ENCODE data around the gene DHX35.

Gene DHX35

DNA sequence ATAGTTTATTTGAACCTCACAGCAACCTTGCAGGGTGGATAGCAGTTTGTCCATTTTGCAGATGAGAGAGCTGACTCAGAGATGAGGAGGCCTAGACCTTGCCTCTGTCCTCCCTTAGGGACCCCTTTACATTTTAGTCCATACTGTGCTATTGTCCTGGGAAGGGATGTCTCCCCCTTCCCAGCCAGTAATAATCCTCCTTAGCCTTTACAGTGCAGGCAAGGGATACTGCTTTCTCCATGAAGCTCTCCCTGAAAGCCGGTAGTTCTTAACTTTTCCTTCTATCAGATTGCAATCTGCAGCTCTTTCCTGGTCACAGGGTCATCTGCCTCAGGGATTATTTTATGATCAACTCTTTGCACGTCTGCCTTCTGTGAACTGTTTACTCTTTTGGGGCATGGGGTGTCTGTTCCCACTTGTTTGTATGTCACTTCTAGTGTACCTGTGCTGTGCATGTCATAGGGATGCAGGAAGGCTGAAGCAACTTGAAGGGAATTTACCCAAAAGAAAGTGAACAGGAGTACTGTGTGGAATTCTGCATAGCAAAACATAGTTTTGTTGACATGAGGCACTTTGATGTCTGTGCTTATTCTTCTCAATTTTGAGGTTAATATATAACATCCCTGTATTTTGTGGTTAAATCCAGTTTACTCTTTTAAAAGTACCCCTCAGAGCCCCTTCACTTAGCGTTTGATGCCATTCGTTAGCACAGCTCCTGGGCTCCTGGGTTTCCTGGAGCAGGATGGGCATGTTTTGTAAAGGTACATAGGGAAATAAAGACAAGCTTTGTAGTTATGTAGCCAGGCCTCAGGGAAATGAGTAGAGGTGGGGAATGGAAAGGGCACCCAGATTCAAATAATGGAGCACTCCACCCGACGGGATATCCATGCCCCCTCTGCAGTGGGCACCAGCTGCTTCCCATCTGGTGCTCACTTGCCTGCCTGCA, 38.1 kb downstream of the DHX35 start:
- no peak overlapping the region for H3K4me3 ChIP-seq (ENCODE audit: low read length)
- DNase-seq (ENCODE audit: low read depth), result no peak
- TF ChIP-seq, protein P1, sequence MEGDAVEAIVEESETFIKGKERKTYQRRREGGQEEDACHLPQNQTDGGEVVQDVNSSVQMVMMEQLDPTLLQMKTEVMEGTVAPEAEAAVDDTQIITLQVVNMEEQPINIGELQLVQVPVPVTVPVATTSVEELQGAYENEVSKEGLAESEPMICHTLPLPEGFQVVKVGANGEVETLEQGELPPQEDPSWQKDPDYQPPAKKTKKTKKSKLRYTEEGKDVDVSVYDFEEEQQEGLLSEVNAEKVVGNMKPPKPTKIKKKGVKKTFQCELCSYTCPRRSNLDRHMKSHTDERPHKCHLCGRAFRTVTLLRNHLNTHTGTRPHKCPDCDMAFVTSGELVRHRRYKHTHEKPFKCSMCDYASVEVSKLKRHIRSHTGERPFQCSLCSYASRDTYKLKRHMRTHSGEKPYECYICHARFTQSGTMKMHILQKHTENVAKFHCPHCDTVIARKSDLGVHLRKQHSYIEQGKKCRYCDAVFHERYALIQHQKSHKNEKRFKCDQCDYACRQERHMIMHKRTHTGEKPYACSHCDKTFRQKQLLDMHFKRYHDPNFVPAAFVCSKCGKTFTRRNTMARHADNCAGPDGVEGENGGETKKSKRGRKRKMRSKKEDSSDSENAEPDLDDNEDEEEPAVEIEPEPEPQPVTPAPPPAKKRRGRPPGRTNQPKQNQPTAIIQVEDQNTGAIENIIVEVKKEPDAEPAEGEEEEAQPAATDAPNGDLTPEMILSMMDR (conservative IDR thresholded peaks at IDR 0.05; ENCODE audit: low read length), result no peak

DNA sequence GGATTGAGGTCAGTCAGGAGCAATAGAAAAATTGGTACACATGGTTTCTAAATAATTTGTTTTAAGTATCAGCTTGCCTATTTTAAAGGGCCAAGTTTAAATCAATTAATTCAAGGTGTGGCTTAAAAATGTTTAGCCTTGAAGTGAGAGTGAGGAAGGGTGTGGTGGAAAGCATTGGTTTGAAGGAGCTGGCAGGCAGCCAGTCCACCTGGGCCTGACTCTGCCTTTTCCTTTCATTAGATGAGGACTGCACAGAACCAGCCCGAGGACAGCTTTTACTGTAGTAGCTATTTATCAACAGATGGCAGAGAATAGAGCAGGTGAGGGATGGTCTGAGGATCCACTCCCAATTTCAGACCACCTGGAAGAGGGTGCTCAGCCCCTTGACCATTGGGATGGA, 42.4 kb downstream of the DHX35 start:
- TF ChIP-seq, protein P1 (conservative IDR thresholded peaks at IDR 0.05; ENCODE audit: low read length), result no peak
- DNase-seq (ENCODE audit: low read depth), result no peak
- H3K4me3 ChIP-seq (ENCODE audit: low read length), result no peak overlapping the region

DNA sequence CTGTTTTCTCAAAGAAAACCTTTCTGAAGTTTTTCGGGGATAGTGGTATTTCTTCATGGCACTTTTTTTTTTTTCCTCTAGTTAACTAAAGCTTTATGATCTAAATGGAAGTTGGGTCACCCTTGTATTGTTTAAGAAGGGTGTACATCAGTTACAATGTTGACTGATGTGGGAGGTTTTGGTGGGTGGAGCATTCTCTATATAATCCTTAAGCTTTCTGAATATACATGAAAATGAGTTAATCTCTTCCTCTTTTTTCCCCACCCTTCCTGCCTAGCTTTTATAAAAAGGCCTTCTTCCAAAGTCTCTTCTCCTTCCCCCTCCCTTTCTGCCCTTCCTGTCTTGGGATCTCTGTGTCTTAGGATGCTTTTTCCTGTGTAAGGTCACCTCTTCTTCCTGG, 47.2 kb downstream of the DHX35 start:
- DNase-seq (ENCODE audit: low read depth), result no peak
- TF ChIP-seq, protein P1 (conservative IDR thresholded peaks at IDR 0.05; ENCODE audit: low read length), result no peak
- H3K4me3 ChIP-seq (ENCODE audit: low read length), result no peak overlapping the region

DNA sequence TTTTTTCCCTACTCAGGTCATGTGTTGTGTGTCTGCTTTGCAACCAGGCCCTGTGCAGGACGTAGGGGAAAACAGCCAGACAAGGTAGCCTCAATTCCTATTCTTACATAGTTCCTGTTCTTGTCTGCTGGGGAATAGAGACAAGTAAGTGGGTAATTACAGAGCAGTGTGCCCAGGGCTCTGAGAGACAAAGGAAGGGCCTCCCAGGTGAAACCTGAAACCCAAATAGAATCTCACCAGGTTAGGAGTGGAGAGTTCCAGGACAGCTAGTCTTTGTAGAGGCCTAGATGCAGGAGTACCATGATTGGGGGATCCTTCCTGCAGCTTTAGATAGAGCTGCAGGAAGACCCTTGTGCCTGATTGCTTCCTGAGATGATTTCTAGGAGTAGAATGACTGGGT, 48.4 kb downstream of the DHX35 start:
- TF ChIP-seq, protein P1 (conservative IDR thresholded peaks at IDR 0.05; ENCODE audit: low read length), result no peak
- no peak overlapping the region for H3K4me3 ChIP-seq (ENCODE audit: low read length)
- no peak for DNase-seq (ENCODE audit: low read depth)

DNA sequence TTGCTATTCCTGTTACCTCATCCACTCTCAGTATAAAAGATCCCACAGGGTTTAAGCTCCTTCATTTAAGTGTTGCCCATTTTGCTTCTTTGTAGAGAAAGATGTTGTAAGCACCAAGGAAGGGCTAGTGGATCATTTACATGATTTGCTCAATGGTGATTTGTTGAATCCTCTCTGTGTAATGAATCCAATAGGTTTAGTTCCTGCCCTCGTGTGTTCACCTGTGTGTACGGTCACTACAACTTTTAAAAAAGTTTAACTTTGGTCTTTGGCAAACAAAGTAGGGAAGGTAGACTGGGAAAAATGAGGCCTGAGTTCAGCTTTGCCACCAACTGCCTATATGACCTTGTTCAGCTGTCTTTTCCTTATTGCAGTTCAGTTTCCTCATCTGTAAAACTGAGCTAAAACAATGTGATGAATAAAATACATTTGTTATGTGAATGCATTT, 51.5 kb downstream of the DHX35 start:
- DNase-seq (ENCODE audit: low read depth), result no peak
- no peak overlapping the region for H3K4me3 ChIP-seq (ENCODE audit: low read length)
- TF ChIP-seq, protein P1 (conservative IDR thresholded peaks at IDR 0.05; ENCODE audit: low read length), result no peak

DNA sequence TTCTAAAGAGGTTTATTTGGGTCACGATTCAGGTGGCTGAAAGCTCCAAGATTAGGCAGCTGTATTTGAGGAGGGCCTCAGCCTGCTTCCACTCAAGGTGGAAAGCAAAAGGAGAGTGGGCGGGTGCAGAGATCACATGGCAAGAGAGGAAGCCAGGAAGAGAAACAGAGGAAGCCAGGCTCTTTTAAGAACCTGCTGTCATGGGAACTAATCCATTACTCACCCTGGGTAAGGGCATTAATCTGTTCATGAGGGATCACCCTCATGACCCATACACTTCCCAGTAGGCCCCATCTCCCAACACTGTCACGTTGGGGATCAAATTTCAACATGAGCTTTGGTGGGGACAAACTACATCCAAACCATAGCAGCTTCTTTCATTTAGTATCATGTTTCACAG, 53.9 kb downstream of the DHX35 start:
- TF ChIP-seq, protein P1 (conservative IDR thresholded peaks at IDR 0.05; ENCODE audit: low read length), result no peak
- no peak for DNase-seq (ENCODE audit: low read depth)
- H3K4me3 ChIP-seq (ENCODE audit: low read length), result no peak overlapping the region

DNA sequence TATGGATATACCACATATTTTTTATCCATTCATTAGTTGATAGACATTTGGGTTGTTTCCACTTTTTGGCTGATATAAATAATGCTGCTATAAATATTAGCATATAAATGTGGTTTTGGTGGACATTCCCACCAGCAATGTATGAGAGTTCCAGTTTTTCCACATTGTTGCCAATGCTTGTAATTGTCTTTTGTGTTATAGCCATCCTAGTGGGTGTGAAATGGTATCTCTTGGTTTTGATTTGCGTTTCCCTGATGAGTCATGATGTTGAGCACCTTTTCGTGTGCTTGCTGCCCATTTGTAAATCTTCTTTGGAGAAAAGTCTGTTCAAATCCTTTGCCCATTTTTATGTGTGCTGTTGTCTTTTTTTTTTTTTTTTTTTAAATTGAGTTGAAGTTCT, 54.4 kb downstream of the DHX35 start:
- no peak for DNase-seq (ENCODE audit: low read depth)
- H3K4me3 ChIP-seq (ENCODE audit: low read length), result no peak overlapping the region
- TF ChIP-seq, protein P1 (conservative IDR thresholded peaks at IDR 0.05; ENCODE audit: low read length), result no peak

Measured in AG10803 (cell line).